DMS153 (cell line): ENCODE measurements around the gene RPIA.
A peak's percentile ranks its signal among the peaks of the same experiment; 100 is the strongest.

Experiments
- DNase-seq: peaks from one replicate; lab custom pipeline; 2025; lab: John Stamatoyannopoulos, UW

The RPIA gene

GRCh38 chr2:88686320-88686719, 5.2 kb upstream of the RPIA start:
- no peak for DNase-seq

GRCh38 chr2:88687384-88687783, 4.1 kb upstream of the RPIA start:
- DNase-seq = no peak

GRCh38 chr2:88690591-88691338, 708 bp upstream of the RPIA start:
- no peak for DNase-seq

GRCh38 chr2:88692187-88692586, 714 bp downstream of the RPIA start:
- no peak for DNase-seq

GRCh38 chr2:88693911-88694414, 2.5 kb downstream of the RPIA start:
- DNase-seq = no peak

GRCh38 chr2:88696611-88697010, 5.1 kb downstream of the RPIA start:
- DNase-seq = no peak

- DNase-seq = no peak
Observed at GRCh38 chr2:88697370-88698026, 6.0 kb downstream of the RPIA start.

- no peak for DNase-seq
Observed at GRCh38 chr2:88698027-88698413, 6.5 kb downstream of the RPIA start.

GRCh38 chr2:88698498-88699233, 7.2 kb downstream of the RPIA start:
- DNase-seq = no peak

- peak; percentile 11 for DNase-seq
Observed at GRCh38 chr2:88707003-88707402, 15.5 kb downstream of the RPIA start.

- no peak for DNase-seq
Observed at GRCh38 chr2:88709181-88709631, 17.7 kb downstream of the RPIA start.

GRCh38 chr2:88711289-88711688, 19.8 kb downstream of the RPIA start:
- DNase-seq = no peak

- no peak for DNase-seq
Observed at GRCh38 chr2:88711897-88712296, 20.4 kb downstream of the RPIA start.

GRCh38 chr2:88713408-88713807, 21.9 kb downstream of the RPIA start:
- DNase-seq = no peak

- DNase-seq = no peak
Observed at GRCh38 chr2:88714667-88715066, 23.2 kb downstream of the RPIA start.

GRCh38 chr2:88720399-88720798, 28.9 kb downstream of the RPIA start:
- no peak for DNase-seq

- DNase-seq = no peak
Observed at GRCh38 chr2:88721268-88721667, 29.8 kb downstream of the RPIA start.

- DNase-seq = no peak
Observed at GRCh38 chr2:88724643-88725332, 33.3 kb downstream of the RPIA start.

- DNase-seq = no peak
Observed at GRCh38 chr2:88729061-88729745, 37.7 kb downstream of the RPIA start.

GRCh38 chr2:88733155-88733902, 41.9 kb downstream of the RPIA start:
- no peak for DNase-seq

- DNase-seq = no peak
Observed at GRCh38 chr2:88735133-88735532, 43.7 kb downstream of the RPIA start.
